ENCODE data around the gene FAM200A. TPM values are rescaled to one million over a fixed set of nuclear protein-coding genes. Genes with fewer than 3 reads are reported as not detected.

Gene FAM200A
- total and polyA plus RNA-seq, 4 donors: 1.0 to 4.6 (median 2.1) TPM

- no peak for DNase-seq (ENCODE audit: low spot score)
- 96% methylated on average over 10 of the region's 10 CpGs for WGBS
- H3K4me1 ChIP-seq (ENCODE audit: control insufficient read depth in 4 of 4, insufficient read depth in 4 of 4, low read length in 3 of 4): peaks cover 0 to 3% (median 2%) of the 10 kb centered on the region in 4 donors
- no peak overlapping the region for H3K4me3 ChIP-seq (ENCODE audit: low read depth in 1 of 3, low read length in 3 of 3)
- H3K9me3 ChIP-seq (ENCODE audit: control insufficient read depth in 4 of 4, low read length in 3 of 4): no peaks in the 10 kb centered on the region
- no peaks in the 10 kb centered on the region for H3K27me3 ChIP-seq (ENCODE audit: control insufficient read depth in 4 of 4, insufficient read depth in 4 of 4, low read length in 3 of 4)
- TF ChIP-seq ATF3 (IDR thresholded peaks at IDR 0.05): no peak
- no peak for TF ChIP-seq CTCF (IDR thresholded peaks at IDR 0.05; ENCODE audit: low read depth, low read length, missing input control)
- no peak for TF ChIP-seq EGR1 (IDR thresholded peaks at IDR 0.05; ENCODE audit: low read depth in 2 of 2)
- TF ChIP-seq REST (IDR thresholded peaks at IDR 0.05): no peak
- TF ChIP-seq ZBTB33 (IDR thresholded peaks at IDR 0.05): no peak
- TF ChIP-seq HNF4A (conservative IDR thresholded peaks at IDR 0.05): no peak
- no peak for TF ChIP-seq RXRA (IDR thresholded peaks at IDR 0.05)
- TF ChIP-seq GABPA (IDR thresholded peaks at IDR 0.05 in 1 of 2, conservative IDR thresholded peaks at IDR 0.05 in 1 of 2): no peak
- TF ChIP-seq YY1 (IDR thresholded peaks at IDR 0.05): no peak
- no peak for TF ChIP-seq HNF4G (IDR thresholded peaks at IDR 0.05)
- no peak for TF ChIP-seq JUND (IDR thresholded peaks at IDR 0.05)
- TF ChIP-seq SP1 (IDR thresholded peaks at IDR 0.05): no peak
- no peak for TF ChIP-seq RAD21 (IDR thresholded peaks at IDR 0.05)
- no peak for TF ChIP-seq MAX (IDR thresholded peaks at IDR 0.05)
- TF ChIP-seq TAF1 (conservative IDR thresholded peaks at IDR 0.05): no peak
- TF ChIP-seq FOXA1 (IDR thresholded peaks at IDR 0.05): no peak
- TF ChIP-seq FOXA2 (IDR thresholded peaks at IDR 0.05): no peak
- TF ChIP-seq NR2F2 (IDR thresholded peaks at IDR 0.05): no peak
- H3K36me3 ChIP-seq (ENCODE audit: control insufficient read depth in 4 of 4, insufficient read depth in 3 of 4, low read depth in 1 of 4, low read length in 3 of 4): peaks cover 10 to 54% (median 52%) of the 10 kb centered on the region in 4 donors
- H3K9ac ChIP-seq (ENCODE audit: low read depth in 1 of 2, low read length in 2 of 2): no peak overlapping the region
- H3K27ac ChIP-seq (ENCODE audit: low read depth in 1 of 2, low read length in 2 of 2): no peak overlapping the region
Measured at GRCh38 chr7:99563650-99564049, 11.7 kb upstream of the FAM200A start.

All from liver (tissue), 9 donors.